ENCODE measurements around the gene GNAI2.

The GNAI2 gene

DNA sequence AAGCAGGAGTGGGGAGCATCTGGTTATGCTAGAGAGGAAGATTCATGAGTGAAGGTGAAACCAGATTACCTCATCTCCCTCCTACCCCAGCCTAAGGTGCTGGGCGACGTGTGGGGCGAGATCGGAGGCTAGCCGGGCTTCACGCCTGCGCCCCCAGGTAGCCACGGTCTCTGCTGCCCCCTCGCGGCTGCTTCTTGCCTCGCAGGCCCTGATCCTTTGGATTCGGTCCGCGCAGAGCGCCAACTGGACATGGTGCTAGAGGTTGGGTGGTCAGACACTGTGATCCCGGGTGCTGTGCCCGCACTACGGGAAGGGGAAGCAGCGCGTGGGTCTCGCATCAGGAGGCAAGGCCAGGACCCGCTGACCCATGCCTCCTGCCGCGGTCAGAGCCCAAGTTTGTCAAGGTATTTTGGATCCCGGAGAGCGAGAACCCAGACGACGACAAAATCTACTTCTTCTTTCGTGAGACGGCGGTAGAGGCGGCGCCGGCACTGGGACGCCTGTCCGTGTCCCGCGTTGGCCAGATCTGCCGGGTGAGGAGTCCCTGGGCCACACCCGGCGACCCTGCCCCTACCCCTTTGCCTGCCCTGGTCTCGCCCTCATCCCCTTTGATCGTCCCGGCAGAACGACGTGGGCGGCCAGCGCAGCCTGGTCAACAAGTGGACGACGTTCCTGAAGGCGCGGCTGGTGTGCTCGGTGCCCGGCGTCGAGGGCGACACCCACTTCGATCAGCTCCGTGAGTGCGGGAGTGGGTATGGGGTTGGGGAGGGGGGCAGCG is 37.1 kb downstream of the GNAI2 start:
- Histone ChIP-seq H3K27me3 (peaks cover 62% of the 10 kb centered on the region), H3K4me1 (ENCODE audit: control insufficient read depth in 1 of 2, insufficient read depth in 1 of 2, low read depth in 1 of 2, low read length in 1 of 2) (peaks cover 26 to 38% of the 10 kb centered on the region in 2 experiments), H3K27ac (peak overlapping the region; percentile 63), H3K9me3 (no peaks in the 10 kb centered on the region), H3K4me3 (ENCODE audit: low read depth in 1 of 2, low read length in 1 of 2) (peak overlapping the region; percentile 58 to 60), H3K36me3 (no peaks in the 10 kb centered on the region)
- TF ChIP-seq, protein P1, sequence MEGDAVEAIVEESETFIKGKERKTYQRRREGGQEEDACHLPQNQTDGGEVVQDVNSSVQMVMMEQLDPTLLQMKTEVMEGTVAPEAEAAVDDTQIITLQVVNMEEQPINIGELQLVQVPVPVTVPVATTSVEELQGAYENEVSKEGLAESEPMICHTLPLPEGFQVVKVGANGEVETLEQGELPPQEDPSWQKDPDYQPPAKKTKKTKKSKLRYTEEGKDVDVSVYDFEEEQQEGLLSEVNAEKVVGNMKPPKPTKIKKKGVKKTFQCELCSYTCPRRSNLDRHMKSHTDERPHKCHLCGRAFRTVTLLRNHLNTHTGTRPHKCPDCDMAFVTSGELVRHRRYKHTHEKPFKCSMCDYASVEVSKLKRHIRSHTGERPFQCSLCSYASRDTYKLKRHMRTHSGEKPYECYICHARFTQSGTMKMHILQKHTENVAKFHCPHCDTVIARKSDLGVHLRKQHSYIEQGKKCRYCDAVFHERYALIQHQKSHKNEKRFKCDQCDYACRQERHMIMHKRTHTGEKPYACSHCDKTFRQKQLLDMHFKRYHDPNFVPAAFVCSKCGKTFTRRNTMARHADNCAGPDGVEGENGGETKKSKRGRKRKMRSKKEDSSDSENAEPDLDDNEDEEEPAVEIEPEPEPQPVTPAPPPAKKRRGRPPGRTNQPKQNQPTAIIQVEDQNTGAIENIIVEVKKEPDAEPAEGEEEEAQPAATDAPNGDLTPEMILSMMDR (IDR thresholded peaks at IDR 0.05): peak; percentile 99

DNA sequence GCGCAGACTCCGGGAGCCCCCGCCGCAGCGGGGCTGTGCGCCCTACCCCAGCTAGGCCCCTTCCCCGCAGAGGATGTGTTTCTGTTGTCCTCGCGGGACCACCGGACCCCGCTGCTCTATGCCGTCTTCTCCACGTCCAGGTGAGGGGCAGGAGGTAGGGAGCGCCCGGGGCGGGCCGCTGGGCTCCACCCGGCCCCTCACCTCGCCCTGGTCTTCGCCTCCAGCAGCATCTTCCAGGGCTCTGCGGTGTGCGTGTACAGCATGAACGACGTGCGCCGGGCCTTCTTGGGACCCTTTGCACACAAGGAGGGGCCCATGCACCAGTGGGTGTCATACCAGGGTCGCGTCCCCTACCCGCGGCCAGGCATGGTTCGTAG is 37.7 kb downstream of the GNAI2 start:
- Histone ChIP-seq H3K27me3 (peaks cover 62% of the 10 kb centered on the region), H3K4me3 (ENCODE audit: low read depth in 1 of 2, low read length in 1 of 2) (peak overlapping the region; percentile 58 to 60), H3K9me3 (no peaks in the 10 kb centered on the region), H3K4me1 (ENCODE audit: control insufficient read depth in 1 of 2, insufficient read depth in 1 of 2, low read depth in 1 of 2, low read length in 1 of 2) (peaks cover 26 to 38% of the 10 kb centered on the region in 2 experiments), H3K36me3 (no peaks in the 10 kb centered on the region), H3K27ac (peak overlapping the region; percentile 63)
- TF ChIP-seq, protein P1 (IDR thresholded peaks at IDR 0.05): no peak

DNA sequence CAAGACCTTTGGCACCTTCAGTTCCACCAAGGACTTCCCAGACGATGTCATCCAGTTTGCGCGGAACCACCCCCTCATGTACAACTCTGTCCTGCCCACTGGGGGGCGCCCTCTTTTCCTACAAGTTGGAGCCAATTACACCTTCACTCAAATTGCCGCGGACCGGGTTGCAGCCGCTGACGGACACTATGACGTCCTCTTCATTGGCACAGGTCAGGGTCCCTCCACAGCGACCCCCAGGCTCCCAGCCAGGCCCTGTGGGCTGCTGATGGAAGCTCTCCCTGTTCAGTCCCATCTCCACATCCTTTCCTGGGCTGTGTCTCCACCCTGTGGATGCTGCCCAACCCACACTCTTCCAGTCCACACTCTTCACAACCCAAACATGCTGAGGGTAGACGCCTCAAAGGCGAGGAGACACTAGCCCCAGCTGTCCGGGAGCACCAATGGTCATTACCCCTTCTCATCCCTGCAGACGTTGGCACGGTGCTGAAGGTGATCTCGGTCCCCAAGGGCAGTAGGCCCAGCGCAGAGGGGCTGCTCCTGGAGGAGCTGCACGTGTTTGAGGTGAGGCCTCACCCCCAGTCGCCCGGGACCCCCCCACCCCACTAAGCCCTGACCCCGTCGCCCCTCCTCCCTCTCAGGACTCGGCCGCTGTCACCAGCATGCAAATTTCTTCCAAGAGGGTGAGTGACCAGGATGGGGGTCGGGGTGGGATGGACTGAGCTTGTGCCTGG is 38.5 kb downstream of the GNAI2 start:
- TF ChIP-seq, protein P1 (IDR thresholded peaks at IDR 0.05): peak; percentile 85
- H3K27me3 ChIP-seq: peaks cover 61% of the 10 kb centered on the region

DNA sequence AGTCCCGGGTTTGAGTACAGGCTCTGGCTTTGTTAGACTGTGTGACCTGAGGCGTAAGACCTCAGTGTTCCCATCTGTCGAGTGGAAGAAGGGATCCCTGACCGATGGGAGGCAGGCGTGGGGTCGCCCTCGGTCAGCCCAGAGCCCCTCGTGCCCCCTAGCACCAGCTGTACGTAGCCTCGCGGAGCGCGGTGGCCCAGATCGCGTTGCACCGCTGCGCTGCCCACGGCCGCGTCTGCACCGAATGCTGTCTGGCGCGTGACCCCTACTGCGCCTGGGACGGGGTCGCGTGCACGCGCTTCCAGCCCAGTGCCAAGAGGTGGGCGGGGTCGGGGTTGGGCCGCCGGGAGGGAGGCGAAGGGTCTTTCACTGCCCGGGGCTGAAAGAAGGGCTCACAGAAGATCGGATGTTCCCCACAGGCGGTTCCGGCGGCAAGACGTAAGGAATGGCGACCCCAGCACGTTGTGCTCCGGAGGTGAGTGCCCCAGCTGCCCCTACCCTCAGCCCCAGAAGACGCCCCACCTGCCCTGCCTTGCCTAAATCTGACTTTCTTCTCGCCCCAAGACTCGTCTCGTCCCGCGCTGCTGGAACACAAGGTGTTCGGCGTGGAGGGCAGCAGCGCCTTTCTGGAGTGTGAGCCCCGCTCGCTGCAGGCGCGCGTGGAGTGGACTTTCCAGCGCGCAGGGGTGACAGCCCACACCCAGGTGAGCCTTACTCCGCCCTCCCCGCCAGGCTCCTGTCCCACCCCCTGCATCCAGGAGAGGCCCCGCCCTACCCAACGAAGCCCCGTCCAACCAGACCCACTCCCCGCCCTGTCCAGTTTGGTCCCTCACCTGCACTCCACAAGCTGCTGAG is 39.4 kb downstream of the GNAI2 start:
- Histone ChIP-seq H3K4me1 (ENCODE audit: control insufficient read depth in 1 of 2, insufficient read depth in 1 of 2, low read depth in 1 of 2, low read length in 1 of 2) (peaks cover 26 to 38% of the 10 kb centered on the region in 2 experiments), H3K9me3 (no peaks in the 10 kb centered on the region), H3K4me3 (ENCODE audit: low read depth in 1 of 2, low read length in 1 of 2) (peak overlapping the region in 1 of 2 experiments; percentile 2), H3K27ac (no peak overlapping the region), H3K27me3 (peaks cover 61% of the 10 kb centered on the region), H3K36me3 (no peaks in the 10 kb centered on the region)
- TF ChIP-seq, protein P1 (IDR thresholded peaks at IDR 0.05): no peak

More for the DNA sequence above, 38.5 kb downstream of the GNAI2 start:
- Histone ChIP-seq H3K36me3 (no peaks in the 10 kb centered on the region), H3K4me1 (ENCODE audit: control insufficient read depth in 1 of 2, insufficient read depth in 1 of 2, low read depth in 1 of 2, low read length in 1 of 2) (peaks cover 26 to 38% of the 10 kb centered on the region in 2 experiments), H3K27ac (no peak overlapping the region), H3K4me3 (ENCODE audit: low read depth in 1 of 2, low read length in 1 of 2) (peak overlapping the region in 1 of 2 experiments; percentile 2), H3K9me3 (no peaks in the 10 kb centered on the region)
